Epithelial cell of esophagus (primary cell): ENCODE results near the gene HERC6.

ENCODE experiments used
- DNase-seq: peaks from one replicate; pipeline ENCODE4 v3.0.0; 2010; ENCODE audit warnings: low read depth
- H3K4me3 ChIP-seq: 2 replicates; pipeline ENCODE4 v1.5.1; 2011; ENCODE audit warnings: mild to moderate bottlenecking, low read length, control low read depth
- TF ChIP-seq, protein P1 (sequence below): IDR thresholded peaks from 2 replicates; pipeline ENCODE4 v1.5.1; 2011; ENCODE audit warnings: low read depth, mild to moderate bottlenecking, low read length, control low read depth, inconsistent platforms; ENCODE audit not compliant: insufficient read depth; ENCODE audit errors: missing control alignments

HERC6 gene

DNA sequence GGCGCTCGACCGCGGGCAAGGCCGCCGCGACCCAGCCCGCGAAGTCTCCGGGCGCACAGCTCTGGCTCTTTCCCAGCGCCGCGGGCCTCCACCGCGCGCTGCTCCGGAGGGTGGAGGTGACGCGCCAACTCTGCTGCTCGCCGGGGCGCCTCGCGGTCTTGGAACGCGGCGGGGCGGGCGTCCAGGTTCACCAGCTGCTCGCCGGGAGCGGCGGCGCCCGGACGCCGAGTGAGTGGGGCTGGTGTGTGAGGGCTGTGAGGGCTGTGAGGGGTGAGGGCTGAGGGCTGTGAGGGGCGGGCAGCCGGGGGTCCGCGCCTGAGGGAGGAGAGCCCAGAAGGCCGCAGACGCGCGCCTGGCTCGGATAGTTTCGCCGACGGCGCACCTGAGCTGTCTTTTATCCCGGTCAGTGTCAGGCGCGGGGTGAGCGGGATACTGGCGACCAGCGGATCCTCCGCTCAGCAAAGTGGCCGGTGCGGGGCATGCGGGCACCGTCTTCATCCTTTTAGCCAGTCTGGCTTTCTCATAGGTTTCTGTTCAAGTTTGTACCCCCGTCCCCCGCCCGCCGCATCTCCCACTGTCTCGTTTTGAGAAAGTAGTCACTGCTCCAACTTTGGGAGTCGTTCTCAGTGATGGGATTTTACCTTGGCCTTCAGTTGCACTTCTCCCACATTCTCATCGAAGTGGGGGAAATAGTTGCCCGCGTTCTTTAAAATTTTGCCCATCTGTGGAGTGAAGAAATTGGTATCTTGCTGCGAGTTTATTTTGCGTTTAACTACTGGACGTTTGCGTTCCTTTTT lies 78.9 kb downstream of the HERC6 start:
- H3K4me3 ChIP-seq: peak overlapping the region; percentile 65
- peak; percentile 37 for DNase-seq
- TF ChIP-seq, protein P1, sequence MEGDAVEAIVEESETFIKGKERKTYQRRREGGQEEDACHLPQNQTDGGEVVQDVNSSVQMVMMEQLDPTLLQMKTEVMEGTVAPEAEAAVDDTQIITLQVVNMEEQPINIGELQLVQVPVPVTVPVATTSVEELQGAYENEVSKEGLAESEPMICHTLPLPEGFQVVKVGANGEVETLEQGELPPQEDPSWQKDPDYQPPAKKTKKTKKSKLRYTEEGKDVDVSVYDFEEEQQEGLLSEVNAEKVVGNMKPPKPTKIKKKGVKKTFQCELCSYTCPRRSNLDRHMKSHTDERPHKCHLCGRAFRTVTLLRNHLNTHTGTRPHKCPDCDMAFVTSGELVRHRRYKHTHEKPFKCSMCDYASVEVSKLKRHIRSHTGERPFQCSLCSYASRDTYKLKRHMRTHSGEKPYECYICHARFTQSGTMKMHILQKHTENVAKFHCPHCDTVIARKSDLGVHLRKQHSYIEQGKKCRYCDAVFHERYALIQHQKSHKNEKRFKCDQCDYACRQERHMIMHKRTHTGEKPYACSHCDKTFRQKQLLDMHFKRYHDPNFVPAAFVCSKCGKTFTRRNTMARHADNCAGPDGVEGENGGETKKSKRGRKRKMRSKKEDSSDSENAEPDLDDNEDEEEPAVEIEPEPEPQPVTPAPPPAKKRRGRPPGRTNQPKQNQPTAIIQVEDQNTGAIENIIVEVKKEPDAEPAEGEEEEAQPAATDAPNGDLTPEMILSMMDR: no peak

DNA sequence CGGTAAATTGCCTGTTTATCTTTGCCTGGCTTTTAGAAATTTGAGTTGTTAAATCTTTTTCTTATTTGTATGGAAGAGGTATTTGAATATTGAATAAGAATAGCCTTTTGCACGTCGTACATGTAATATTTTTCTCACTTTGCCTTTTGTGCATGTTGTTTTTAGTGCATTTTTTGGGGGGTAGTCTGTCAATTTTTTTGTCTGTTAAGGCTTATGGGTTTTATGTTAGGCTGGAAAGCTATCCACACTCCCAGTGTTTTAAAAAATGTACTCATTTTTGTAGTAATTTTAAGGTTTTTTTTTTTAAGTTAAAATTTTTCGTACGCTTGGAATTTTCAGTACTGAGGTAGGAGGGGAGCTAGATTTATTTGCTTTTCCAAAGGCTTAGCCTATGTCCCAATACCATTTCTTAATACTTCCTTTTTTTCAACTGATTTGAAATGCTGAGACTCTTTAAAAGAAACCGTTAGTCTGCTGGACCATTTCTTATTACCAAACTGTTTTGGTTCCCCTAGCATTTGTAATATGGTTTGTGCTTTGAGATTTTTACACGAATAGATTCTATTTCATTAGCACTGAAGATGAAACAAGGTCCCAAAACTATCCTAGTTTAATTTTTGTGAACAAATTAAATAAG lies 79.6 kb downstream of the HERC6 start:
- no peak overlapping the region for H3K4me3 ChIP-seq
- TF ChIP-seq, protein P1: no peak
- DNase-seq: no peak

DNA sequence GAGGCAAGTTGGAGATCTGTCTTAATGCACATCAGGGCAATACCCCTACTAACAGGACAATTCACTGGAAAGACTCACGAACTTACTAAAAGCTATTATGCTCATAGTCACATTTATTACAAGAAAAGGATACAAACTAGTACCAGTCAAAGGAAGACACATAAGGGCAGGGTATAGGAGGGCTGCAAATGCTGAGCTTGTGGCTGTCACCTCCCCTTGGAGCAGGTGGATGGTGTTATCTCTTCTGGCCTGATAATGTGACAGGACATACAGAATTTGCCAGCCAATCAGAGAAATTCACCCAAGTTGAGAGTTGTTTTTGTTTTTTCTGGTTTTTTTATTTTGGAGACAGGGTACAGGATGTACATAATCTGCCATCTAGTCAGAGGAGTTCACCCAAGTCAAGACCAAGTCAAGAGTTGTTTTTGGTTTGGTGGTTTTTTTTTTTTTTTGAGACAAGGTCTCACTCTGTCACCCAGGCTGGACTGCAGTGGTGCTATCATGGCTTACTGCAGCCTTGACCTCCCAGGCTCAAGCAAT lies 87.1 kb downstream of the HERC6 start:
- TF ChIP-seq, protein P1: no peak
- H3K4me3 ChIP-seq: no peak overlapping the region
- DNase-seq: no peak

DNA sequence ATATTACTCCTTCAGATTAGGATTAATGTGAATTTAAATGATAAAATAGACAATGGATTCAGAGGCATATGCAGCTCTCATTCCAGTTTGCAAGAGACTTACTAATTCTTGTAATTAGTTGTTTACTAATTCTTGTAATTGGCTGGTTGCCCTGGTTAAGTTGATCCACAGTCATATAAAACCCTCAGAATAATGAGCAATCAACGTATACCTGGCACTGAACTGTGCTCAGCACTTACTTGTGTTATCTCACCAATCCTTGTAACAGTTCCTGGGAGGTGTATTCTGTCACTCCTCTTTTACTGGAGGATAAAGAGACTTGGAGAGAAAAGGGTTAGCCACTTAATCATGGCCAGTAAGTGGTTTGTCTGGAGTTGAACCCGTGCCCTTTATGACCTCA lies 88.7 kb downstream of the HERC6 start:
- DNase-seq: no peak
- TF ChIP-seq, protein P1: no peak
- H3K4me3 ChIP-seq: no peak overlapping the region

DNA sequence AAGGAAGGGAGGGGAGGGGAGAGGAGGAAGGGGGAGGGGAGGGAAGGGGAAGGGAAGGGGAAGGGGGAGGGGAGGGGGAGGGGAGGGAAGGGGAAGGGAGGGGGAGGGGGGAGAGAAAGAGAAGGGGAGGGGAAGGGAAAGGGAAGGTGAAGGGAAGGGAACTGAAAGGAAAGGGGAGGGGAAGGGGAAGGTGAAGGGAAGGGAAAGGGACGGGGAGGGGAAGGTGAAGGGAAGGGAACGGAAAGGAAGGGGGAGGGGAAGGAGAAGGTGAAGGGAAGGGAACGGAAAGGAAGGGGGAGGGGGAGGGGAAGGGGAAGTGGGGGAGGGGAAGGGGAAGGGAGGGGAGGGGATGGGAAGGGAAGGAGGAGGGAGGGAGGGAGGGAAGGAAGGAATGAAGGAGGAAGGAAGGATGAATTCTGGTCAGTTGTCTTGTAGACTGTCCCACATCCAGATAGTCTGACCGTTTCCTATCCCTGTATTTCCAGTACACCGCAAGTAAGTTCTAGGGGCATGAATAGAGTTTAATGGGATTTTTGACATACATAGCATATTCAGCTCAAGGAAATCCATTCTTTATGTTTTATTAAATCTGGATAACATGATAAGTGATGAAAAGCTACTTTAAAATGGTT lies 98.7 kb downstream of the HERC6 start:
- TF ChIP-seq, protein P1: no peak
- DNase-seq: no peak

DNA sequence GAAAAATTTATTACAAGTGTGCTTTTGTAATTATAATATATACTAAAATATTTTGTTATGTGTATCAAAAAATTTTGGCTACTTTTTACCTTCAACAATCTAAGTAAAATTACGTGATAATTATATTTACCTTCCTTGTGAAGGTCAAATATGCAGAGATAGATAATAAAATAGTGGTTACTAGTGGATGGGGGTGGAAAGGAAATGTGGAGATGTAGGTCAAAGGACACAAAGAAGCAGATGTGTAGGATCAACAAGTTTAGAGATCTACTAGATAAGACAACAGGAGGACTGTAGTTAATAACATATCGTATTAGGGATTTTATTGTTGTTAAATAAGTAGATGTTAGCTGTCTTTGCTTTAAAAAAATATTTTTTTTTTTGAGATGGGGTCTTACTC lies 99.6 kb downstream of the HERC6 start:
- no peak overlapping the region for H3K4me3 ChIP-seq
- no peak for DNase-seq
- TF ChIP-seq, protein P1: no peak

More for the DNA sequence above, 98.7 kb downstream of the HERC6 start:
- no peak overlapping the region for H3K4me3 ChIP-seq
